Activated CD8-positive, alpha-beta T cell treated with anti-CD3 and anti-CD28 coated beads, Interleukin-2, amount 10 ng/mL, durations not matched to agents 7 days and 5 days (primary cell): Measurements from ENCODE around the gene ELAVL1. TPM values are rescaled to one million over a fixed set of nuclear protein-coding genes. Genes with fewer than 3 reads are reported as not detected.

Experiments used
- ATAC-seq: fragments of 150-1000 bp; cut with Tn5 transposase; one replicate; pipeline ENCODE4 v1.10.0; 2021; ENCODE audit warnings: moderate library complexity
- CTCF ChIA-PET: fragments of 350-600 bp; sonication (Branson Sonifier 250); formaldehyde crosslinking; loops from one replicate; lab custom pipeline; 2021; ENCODE audit warnings: antibody characterized with exemption; lab: Charles Lee
- POLR2A ChIA-PET: fragments of 350-600 bp; sonication (Branson Sonifier 250); formaldehyde crosslinking; loops from one replicate; lab custom pipeline; 2021; ENCODE audit warnings: antibody characterized with exemption; lab: Charles Lee
- DNase-seq: peaks from one replicate; pipeline ENCODE4 v3.0.0-alpha.2; 2020
- H3K27ac Mint-ChIP-seq: one replicate; pipeline ENCODE4 v1.8.0; 2021; ENCODE audit warnings: mild to moderate bottlenecking, mixed read lengths
- H3K27me3 Mint-ChIP-seq: one replicate; pipeline ENCODE4 v1.8.0; 2021; ENCODE audit warnings: low read depth, mixed read lengths
- H3K36me3 Mint-ChIP-seq: one replicate; pipeline ENCODE4 v1.8.0; 2021; ENCODE audit warnings: low read depth, mixed read lengths
- H3K4me1 Mint-ChIP-seq: one replicate; pipeline ENCODE4 v1.8.0; 2021; ENCODE audit warnings: low read depth, mixed read lengths
- H3K4me3 Mint-ChIP-seq: one replicate; pipeline ENCODE4 v1.8.0; 2021; ENCODE audit warnings: mild to moderate bottlenecking, mixed read lengths
- H3K9me3 Mint-ChIP-seq: one replicate; pipeline ENCODE4 v1.8.0; 2022; ENCODE audit warnings: mixed read lengths; ENCODE audit not compliant: insufficient read depth
- total RNA-seq, 2 experiments: library from RNA; stranded (reverse); gene quantifications; one replicate each; pipeline ENCODE4 v1.2.3, GENCODE V29; 2021

Gene ELAVL1
- total RNA-seq, 2 experiments from 2014 or later: 128 to 132 TPM

DNA sequence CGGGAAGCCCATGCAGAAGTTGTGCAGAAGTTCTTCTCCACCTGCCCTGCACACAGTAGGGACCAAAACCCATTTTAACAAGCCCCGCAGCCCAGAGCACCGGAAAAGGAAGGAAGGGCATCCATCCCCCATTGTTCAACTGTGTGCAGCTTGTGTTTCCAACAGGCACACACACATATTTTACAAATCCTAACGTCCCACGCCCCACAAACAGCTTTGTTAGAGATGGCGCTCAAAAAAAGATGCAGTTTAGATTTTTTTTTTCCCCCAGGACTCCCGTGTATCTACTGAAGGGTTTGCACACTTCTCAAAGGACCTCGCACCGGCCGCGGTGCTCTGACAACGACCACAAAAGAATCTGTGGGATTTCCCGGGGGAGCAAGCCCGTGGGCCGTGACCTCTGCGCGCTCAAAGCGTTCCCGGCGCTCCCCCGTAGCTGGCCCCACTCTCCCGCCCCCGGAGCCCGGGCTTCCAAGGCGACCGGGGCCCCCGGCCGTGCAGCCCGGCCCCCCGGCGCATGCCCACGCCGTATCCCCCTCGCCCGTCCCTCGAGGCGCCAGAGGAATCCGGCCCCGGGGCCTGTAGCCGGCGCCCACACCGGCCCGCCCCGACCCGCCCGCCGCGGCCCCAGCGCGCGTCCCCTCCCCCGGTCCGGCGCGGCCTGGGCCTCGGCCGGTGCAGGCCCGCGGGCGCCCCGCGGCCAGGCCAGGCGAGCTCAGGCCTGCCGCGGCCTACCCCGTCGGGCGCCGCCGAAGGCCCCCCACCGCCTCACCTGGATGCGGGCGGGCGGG is 523 bp downstream of the ELAVL1 start:
- ChIA-PET POLR2A (interaction anchor here (0.6 to 1.4 kb wide), 3 partner anchors 53 to 1410 kb away, joined by 3 to 5 read pairs (median 4); partner anchors contain the start of gene TIMM44), CTCF (interaction anchor here (0.6 to 2.7 kb wide), 5 partner anchors 20 to 408 kb away, joined by 3 to 16 read pairs (median 3); partner anchors contain the start of genes MARCHF2 and TIMM44)
- H3K36me3 Mint-ChIP-seq: peaks cover 13% of the 10 kb centered on the region
- H3K4me1 Mint-ChIP-seq: peaks cover 40% of the 10 kb centered on the region
- peak overlapping the region; percentile 83 for H3K4me3 Mint-ChIP-seq
- ATAC-seq (peak; percentile 26), DNase-seq (peak; percentile 38)
- H3K27me3 Mint-ChIP-seq: no peaks in the 10 kb centered on the region
- no peaks in the 10 kb centered on the region for H3K9me3 Mint-ChIP-seq
- peak overlapping the region; percentile 77 for H3K27ac Mint-ChIP-seq

DNA sequence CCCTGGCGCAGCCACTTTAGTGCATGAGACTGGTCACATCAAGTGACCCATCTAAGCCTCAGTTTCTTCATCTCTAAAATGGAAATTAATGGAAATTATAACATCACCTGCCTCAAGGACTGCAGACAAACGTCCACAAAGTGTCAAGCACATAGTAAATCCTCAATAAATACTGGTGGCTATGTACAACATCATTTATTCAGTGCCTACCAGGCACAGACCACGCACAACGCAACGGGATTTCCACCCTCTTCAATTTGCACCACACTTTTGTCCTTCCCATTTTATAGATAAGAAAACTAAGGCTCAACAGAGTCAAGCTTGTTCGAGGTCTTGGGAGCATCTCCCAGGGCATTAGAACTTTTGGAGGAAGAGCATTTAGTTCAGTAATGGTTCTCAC is 1.4 kb downstream of the ELAVL1 start:
- CTCF ChIA-PET: interaction anchor here (1.0 to 3.5 kb wide), 3 partner anchors 60 to 75 kb away, joined by 3 to 35 read pairs (median 6); partner anchors contain the start of gene TIMM44
- no peaks in the 10 kb centered on the region for H3K27me3 Mint-ChIP-seq
- POLR2A ChIA-PET: interaction anchor here (1.4 kb wide), 1 partner anchor 60 kb away, joined by 5 read pairs; the partner anchor contains the start of gene TIMM44
- peak overlapping the region; percentile 83 for H3K4me3 Mint-ChIP-seq
- no peaks in the 10 kb centered on the region for H3K9me3 Mint-ChIP-seq
- H3K36me3 Mint-ChIP-seq: peaks cover 17% of the 10 kb centered on the region
- peaks cover 40% of the 10 kb centered on the region for H3K4me1 Mint-ChIP-seq
- peak overlapping the region; percentile 77 for H3K27ac Mint-ChIP-seq
- DNase-seq: no peak
- ATAC-seq: no peak

DNA sequence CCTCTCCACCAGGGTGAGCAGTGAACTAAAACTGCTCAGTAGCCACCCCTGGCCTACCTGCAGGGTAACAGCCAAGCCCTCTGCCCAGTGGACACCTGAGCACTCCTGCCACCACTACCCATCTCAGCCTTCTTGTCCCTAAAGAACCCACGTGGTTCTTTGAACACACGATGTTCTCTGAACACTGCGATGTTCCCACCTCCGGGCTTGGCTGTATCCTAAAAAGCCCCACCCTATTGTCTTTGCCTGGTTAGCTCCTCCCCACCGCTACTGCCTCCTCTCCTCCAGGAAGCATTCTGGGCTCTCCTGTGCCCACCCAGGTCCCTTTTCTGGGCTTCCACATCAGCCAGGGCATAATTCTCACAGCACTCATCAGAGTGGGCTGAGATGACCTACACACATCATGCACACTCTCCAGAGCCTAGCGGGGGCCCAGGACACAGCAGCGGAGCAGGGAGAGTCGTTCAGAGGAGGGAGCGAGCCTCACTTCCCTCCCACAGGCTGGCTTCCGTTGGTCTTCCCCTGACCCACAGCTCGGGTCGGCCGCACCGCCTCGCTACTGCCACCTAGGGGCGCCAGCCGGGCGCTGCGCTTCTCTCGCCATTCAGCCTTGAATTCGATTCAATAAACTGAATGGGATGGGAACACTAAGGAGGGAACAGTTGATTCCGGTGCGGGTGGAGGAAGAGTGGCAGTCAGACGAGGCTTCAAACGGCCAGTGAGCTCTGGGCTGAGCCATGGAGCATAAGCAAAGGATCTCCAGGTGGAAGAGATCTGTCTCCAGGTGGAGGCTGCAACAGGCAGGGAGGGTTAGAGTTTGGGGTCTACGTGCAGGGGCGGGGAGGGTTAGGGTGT is 3.2 kb downstream of the ELAVL1 start:
- peak; percentile 47 for ATAC-seq
- ChIA-PET CTCF (interaction anchor here (0.7 to 3.5 kb wide), 22 partner anchors 9 to 256 kb away, joined by 3 to 35 read pairs (median 4); partner anchors contain the start of gene TIMM44), POLR2A (interaction anchor here (2.1 kb wide), 1 partner anchor 58 kb away, joined by 5 read pairs; the partner anchor contains the start of gene TIMM44)
- H3K36me3 Mint-ChIP-seq: peaks cover 14% of the 10 kb centered on the region
- peak overlapping the region; percentile 87 for H3K27ac Mint-ChIP-seq
- DNase-seq: peak; percentile 83
- no peaks in the 10 kb centered on the region for H3K9me3 Mint-ChIP-seq
- H3K4me3 Mint-ChIP-seq: peak overlapping the region; percentile 76
- no peaks in the 10 kb centered on the region for H3K27me3 Mint-ChIP-seq
- peaks cover 39% of the 10 kb centered on the region for H3K4me1 Mint-ChIP-seq

DNA sequence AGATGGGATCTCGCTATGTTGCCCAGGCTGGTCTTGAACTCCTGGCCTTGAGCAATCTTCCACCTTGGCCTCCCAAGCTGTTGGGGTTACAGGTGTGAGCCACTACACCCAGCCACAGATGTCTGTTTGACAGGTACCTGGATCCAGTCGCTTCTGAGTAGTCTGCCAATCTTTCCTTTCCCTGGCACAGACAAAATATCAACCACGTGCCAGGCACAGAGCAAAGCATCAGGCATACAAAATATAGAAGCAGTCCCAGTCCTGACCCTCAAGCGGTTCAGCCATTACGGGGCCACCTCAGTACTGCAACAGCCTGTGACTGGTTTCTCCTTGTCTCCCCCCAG is 3.8 kb downstream of the ELAVL1 start:
- Mint-ChIP-seq H3K4me1 (peaks cover 43% of the 10 kb centered on the region), H3K36me3 (peaks cover 14% of the 10 kb centered on the region), H3K27me3 (no peaks in the 10 kb centered on the region), H3K4me3 (peak overlapping the region; percentile 76), H3K27ac (peak overlapping the region; percentile 87), H3K9me3 (no peaks in the 10 kb centered on the region)
- DNase-seq (peak; percentile 34), ATAC-seq (no peak)
- ChIA-PET CTCF (interaction anchor here (0.9 to 3.5 kb wide), 9 partner anchors 10 to 257 kb away, joined by 3 to 35 read pairs (median 4); partner anchors contain the start of gene TIMM44), POLR2A (interaction anchor here (2.1 kb wide), 1 partner anchor 58 kb away, joined by 5 read pairs; the partner anchor contains the start of gene TIMM44)

DNA sequence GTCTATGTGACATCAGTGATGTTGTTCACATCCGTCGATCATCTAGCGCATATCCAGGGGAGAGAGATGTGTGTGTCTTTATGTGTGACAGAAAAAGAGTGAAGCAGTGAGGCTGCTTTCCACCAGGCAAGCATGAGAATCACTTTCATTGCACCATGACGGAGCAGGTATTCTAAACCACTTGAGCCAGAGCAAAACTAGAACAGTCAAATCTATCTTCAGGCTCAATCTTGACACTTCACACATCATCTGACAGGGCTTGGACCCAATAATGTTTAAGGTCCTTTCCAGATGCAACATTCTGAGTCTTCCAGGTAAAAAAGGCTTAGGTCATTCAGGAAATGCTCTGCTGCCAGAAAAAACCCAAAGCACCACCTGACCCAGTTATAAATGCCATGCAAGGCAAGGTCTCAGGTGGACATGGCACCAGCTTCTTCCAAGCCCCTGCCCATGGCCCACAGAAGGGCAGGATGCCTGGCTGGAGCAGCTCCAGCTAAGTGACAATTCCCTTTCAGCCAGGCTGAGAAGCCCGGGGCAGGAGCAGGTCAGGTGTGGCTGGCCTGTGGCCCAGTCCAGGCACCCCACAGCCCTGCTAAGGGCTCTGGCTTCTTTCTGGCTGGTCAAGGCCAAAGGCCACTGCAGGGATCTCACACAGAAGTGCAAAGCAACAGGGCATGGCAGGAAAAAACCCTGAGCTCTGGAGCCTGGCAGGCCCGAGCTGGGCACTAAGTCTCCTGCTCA is 5.0 kb downstream of the ELAVL1 start:
- Mint-ChIP-seq H3K4me3 (no peak overlapping the region), H3K4me1 (peaks cover 46% of the 10 kb centered on the region), H3K9me3 (no peaks in the 10 kb centered on the region), H3K27ac (no peak overlapping the region), H3K27me3 (no peaks in the 10 kb centered on the region), H3K36me3 (peaks cover 14% of the 10 kb centered on the region)
- POLR2A ChIA-PET: no interaction called here
- ATAC-seq (no peak), DNase-seq (no peak)
- CTCF ChIA-PET: interaction anchor here (0.8 to 3.5 kb wide), 2 partner anchors 17 to 56 kb away, joined by 3 to 35 read pairs; partner anchors contain the start of gene TIMM44

DNA sequence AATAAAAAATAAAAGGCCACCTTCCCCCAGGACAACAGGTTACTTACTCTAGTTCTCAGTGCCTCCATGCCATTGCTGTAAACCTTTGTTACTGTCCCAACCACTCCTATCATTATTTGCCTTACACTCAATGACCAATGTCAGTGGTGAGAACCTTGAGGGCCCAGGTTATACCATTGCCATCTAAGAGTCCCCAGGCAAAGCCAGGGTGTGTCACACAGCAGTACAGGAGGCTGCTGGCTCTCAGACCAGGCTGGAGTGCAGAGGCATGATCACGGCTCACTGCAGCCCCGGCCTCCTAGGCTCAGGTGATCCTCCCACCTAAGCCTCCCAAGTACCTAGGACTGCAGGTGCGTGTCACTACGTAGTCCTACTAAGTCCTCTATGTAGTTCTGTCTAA is 6.1 kb downstream of the ELAVL1 start:
- ATAC-seq (no peak), DNase-seq (no peak)
- Mint-ChIP-seq H3K27me3 (no peaks in the 10 kb centered on the region), H3K36me3 (peaks cover 14% of the 10 kb centered on the region), H3K27ac (peak overlapping the region; percentile 28), H3K4me3 (no peak overlapping the region), H3K9me3 (no peaks in the 10 kb centered on the region), H3K4me1 (peaks cover 48% of the 10 kb centered on the region)
- POLR2A ChIA-PET: no interaction called here
- CTCF ChIA-PET: interaction anchor here (2.5 kb wide), 1 partner anchor 55 kb away, joined by 11 read pairs; the partner anchor contains the start of gene TIMM44

DNA sequence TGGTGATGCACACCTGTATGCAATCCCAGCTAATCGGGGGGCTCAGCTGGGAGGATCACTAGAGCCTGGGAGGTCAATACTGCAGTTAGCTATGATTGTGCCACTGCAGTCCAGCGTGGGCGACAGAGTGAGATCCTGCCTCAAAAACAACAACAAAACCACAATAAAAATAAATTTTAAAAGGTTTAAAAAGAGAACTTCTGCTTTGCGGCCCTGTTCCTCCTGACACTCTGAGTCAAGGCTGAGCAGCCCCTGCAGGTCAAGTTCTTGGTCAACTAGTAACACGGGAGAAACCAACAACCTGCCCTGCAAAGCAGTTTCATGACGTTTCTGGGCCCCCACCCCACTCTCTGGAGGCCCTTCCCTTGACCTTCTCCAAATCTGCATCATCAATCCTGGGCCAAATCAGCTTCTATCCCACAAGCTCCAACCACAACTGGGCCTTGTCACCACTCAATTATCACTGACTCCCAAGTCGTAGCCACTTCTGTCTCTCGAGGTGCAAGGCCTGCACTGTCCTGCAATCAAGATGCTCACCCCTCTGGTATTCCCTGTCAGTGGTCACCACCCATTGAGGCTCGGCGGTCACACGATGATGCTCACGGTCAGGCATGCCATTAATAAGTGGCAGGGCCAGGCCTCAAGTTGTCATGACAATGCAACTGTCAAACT is 7.5 kb downstream of the ELAVL1 start:
- Mint-ChIP-seq H3K36me3 (peaks cover 14% of the 10 kb centered on the region), H3K4me3 (no peak overlapping the region), H3K27me3 (no peaks in the 10 kb centered on the region), H3K4me1 (peaks cover 45% of the 10 kb centered on the region), H3K27ac (no peak overlapping the region), H3K9me3 (no peaks in the 10 kb centered on the region)
- ChIA-PET CTCF (interaction anchor here (2.5 kb wide), 1 partner anchor 54 kb away, joined by 11 read pairs; the partner anchor contains the start of gene TIMM44), POLR2A (interaction anchor here (0.7 kb wide), 1 partner anchor 183 kb away, joined by 5 read pairs; no protein-coding TSS in a partner anchor)
- ATAC-seq (no peak), DNase-seq (no peak)

DNA sequence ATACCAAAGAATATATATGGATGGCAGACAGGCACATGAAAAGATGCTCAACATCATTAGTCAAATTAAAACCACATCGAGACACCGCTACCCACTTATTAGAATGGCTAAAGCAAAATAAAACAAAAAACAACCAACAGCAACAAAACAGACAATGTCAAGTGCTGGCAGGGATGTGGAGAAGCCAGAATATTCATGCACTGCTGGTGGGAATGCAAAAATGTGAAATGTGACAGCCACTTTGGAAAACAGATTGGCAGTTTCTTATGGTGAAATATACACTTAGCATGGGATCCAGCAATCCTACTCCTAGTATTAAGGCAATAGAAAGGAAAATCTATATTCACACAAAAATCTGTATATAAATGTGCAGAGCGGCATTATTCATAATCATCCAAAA is 8.6 kb downstream of the ELAVL1 start:
- DNase-seq: no peak
- CTCF ChIA-PET: interaction anchor here (2.7 kb wide), 1 partner anchor 53 kb away, joined by 11 read pairs; the partner anchor contains the start of gene TIMM44
- ATAC-seq: no peak
- Mint-ChIP-seq H3K9me3 (no peaks in the 10 kb centered on the region), H3K36me3 (peaks cover 14% of the 10 kb centered on the region), H3K27ac (no peak overlapping the region), H3K4me3 (no peak overlapping the region), H3K4me1 (peaks cover 34% of the 10 kb centered on the region), H3K27me3 (no peaks in the 10 kb centered on the region)
- POLR2A ChIA-PET: no interaction called here

DNA sequence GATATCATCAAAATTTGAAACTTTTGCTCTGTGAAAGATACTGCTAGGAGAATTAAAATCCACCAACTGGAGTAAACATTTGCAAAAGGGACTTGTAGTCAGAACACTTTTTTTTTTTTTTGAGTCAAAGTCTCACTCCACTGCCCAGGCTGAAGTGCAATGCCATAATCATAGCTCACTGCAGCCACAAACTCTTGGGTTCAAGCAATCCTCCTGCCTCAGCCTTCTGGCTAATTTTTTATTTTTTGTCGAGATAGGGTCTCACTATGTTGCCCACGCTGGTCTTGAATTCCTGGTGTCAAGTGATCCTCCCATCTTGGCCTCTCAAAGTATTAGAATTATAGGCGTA is 9.7 kb downstream of the ELAVL1 start:
- Mint-ChIP-seq H3K36me3 (peaks cover 14% of the 10 kb centered on the region), H3K27ac (no peak overlapping the region), H3K27me3 (no peaks in the 10 kb centered on the region), H3K9me3 (no peaks in the 10 kb centered on the region), H3K4me3 (no peak overlapping the region), H3K4me1 (peaks cover 25% of the 10 kb centered on the region)
- ChIA-PET POLR2A (no interaction called here), CTCF (interaction anchor here (2.7 kb wide), 1 partner anchor 52 kb away, joined by 11 read pairs; the partner anchor contains the start of gene TIMM44)
- ATAC-seq (no peak), DNase-seq (no peak)
